ENCODE results near the gene DBN1.

The DBN1 gene

DNA sequence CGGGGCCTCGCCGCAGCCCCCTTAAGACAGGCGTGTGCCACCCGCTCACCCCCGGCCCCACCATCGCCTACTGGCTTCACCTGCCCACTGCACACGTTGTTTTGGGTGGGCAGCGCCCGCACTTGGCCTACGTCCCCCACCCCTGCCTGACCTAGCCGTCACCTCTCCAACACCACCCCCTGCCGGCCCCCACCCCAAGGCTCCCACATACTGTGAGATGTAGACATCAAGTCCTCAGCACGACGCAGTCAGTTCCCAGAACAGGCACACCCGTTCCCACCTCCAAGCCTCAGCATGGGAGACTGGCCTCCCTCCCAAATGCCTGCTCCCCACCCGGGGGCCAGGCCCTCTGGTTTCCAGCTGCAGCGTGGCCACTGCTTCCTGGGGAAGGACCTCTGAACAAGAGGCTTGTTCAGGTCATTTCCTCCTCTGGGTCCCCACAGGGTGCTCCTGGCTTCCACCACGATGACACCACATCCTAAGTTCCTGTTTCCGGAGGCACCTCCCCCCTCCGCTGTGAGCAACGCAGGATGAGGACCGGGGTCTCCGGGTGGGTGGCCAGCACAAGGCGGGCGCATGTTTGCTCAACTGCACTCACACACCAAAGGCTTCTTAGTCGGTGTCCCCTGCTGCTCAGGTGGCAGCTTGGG is 11.3 kb downstream of the DBN1 start:
- no peak overlapping the region for H3K4me3 ChIP-seq (ENCODE audit: control insufficient read depth, low read depth, low read length)
- no peak for DNase-seq (ENCODE audit: low read depth)
- TF ChIP-seq, protein P1, sequence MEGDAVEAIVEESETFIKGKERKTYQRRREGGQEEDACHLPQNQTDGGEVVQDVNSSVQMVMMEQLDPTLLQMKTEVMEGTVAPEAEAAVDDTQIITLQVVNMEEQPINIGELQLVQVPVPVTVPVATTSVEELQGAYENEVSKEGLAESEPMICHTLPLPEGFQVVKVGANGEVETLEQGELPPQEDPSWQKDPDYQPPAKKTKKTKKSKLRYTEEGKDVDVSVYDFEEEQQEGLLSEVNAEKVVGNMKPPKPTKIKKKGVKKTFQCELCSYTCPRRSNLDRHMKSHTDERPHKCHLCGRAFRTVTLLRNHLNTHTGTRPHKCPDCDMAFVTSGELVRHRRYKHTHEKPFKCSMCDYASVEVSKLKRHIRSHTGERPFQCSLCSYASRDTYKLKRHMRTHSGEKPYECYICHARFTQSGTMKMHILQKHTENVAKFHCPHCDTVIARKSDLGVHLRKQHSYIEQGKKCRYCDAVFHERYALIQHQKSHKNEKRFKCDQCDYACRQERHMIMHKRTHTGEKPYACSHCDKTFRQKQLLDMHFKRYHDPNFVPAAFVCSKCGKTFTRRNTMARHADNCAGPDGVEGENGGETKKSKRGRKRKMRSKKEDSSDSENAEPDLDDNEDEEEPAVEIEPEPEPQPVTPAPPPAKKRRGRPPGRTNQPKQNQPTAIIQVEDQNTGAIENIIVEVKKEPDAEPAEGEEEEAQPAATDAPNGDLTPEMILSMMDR (IDR thresholded peaks at IDR 0.05; ENCODE audit: control insufficient read depth, insufficient read depth, low read depth, low read length, missing control alignments): no peak

DNA sequence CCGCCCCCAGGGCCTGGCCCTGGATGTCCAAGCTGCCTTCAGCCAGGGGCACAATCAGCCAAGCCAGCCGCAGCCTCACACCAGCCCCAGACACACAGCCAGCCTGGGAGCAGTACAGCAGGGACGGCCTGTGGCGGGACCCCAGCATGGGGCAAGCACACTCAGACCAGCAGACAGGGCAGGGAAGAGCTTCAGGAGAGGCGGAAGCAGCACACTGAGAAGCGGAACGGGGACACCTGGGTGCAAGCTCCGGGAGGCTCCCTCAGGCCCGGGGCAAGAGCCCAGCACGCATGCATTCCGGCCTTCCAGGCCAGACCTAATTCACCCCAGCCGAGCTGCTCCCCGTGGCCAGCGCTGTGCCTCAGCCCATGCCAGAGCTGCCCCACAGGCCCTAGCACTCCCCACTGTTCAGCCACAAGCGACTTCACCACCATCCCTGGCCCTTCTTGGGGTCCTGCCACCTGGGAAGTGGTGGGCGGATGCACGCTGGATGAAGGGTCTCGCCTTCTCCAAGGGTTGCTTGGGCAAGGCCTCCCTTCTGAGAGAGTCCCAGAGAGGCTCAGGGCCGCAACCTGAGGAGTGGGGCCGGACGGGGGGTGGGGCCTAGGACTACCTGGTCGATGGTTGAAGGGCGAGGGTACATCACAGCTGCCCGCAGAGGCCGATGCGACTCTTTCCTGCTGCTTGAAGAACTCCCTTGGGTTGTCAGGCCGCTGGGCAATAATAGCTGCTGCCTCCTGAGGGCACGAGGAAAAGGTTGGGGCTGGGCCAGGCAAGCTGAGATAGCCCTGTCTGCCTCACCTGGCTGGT is 13.4 kb downstream of the DBN1 start:
- TF ChIP-seq, protein P1 (IDR thresholded peaks at IDR 0.05; ENCODE audit: control insufficient read depth, insufficient read depth, low read depth, low read length, missing control alignments): no peak
- no peak overlapping the region for H3K4me3 ChIP-seq (ENCODE audit: control insufficient read depth, low read depth, low read length)
- DNase-seq (ENCODE audit: low read depth): no peak

DNA sequence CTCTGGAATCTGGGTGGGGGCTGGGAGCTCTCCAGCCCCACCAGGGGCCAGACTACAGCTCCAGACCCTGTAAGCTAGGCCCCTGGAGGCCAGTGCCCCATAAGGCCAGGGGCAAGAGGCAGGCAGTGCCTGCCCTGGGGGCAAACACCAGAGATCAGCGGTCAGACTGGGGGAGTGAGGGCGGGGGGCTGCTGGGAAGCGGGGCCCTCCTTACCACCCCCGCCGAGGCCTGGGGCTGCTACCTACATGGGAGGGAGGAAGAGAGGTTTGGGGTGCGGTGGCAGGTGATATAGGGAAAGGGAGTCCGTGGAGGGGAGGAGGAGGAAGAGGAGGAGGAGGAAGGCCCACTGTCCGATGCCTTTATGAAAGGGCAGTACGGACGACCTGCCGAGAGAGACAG is 14.1 kb downstream of the DBN1 start:
- H3K4me3 ChIP-seq (ENCODE audit: control insufficient read depth, low read depth, low read length): no peak overlapping the region
- TF ChIP-seq, protein P1 (IDR thresholded peaks at IDR 0.05; ENCODE audit: control insufficient read depth, insufficient read depth, low read depth, low read length, missing control alignments): no peak
- no peak for DNase-seq (ENCODE audit: low read depth)

DNA sequence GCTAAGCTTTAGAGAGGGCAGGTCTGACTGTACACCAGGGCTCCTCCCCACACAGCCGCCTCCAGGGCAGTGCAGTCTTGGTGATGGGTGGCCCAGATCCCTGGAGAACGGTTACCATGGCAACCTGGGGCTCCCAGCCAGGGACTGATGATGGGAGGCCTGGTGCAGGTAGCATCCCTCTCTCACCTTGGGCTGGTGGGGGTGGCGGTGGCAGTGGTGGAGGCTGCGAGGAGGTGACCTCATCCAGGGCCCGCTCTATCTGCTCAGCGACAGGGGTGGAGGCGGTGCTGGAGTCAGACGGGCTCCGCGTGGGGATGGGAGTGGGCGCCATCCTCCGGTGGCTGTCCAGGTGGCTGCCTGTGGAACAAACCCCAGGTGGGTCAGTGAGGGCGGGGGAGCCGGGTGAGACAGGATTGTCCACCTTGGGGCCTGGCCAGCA is 14.5 kb downstream of the DBN1 start:
- no peak for DNase-seq (ENCODE audit: low read depth)
- TF ChIP-seq, protein P1 (IDR thresholded peaks at IDR 0.05; ENCODE audit: control insufficient read depth, insufficient read depth, low read depth, low read length, missing control alignments): no peak
- no peak overlapping the region for H3K4me3 ChIP-seq (ENCODE audit: control insufficient read depth, low read depth, low read length)

DNA sequence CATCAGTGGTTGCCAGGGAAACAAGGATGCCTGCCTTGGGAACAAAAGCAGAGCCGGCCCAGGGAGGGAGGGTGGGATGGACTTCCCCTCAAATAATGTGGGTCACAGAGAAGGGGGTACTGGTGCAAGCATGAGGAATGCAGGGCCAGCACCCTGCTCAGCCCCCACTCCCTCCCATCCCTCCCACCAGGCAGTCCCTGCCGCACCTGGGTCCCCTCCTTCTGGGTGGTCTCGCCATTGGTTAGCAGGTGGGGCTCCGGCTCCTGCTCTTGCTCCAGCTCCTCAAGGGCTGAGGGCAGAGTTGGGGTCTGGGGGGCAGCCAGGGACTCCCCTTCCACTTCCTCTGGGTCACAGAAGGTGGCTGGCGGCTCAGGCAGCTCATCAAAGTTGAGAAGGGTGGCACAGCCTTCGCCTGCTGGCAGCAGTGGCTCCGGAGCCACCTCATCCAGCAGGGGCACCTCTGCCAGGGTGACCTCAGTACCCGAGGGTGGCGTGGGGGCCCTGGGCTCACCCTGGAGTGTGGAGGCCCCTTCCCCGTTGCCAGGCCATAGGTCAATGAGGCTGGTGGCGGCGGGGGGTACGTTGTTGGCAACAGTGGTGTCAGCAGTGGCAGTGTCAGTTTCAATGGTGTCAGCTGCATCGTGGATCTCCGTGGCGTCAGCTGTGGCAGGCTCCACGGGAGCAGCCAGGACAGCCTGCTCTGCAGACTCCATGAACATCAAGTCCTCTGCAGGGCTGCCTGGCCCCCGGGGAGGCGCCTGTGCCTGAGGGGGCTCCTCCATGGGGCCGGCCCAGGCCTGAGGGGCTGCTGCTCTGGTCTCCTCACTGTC is 15.4 kb downstream of the DBN1 start:
- TF ChIP-seq, protein P1 (IDR thresholded peaks at IDR 0.05; ENCODE audit: control insufficient read depth, insufficient read depth, low read depth, low read length, missing control alignments): no peak
- H3K4me3 ChIP-seq (ENCODE audit: control insufficient read depth, low read depth, low read length): no peak overlapping the region
- no peak for DNase-seq (ENCODE audit: low read depth)
